Fibroblast of lung (primary cell): ENCODE results near the gene TCF12. TPM values are rescaled to one million over a fixed set of nuclear protein-coding genes. Genes with fewer than 3 reads are reported as not detected.

Source experiments
- DNase-seq, 2 donors: peaks; one replicate each; pipeline versions ENCODE4 v3.0.0 to v3.0.0-alpha.2; 2010; ENCODE audit warnings: low read depth in 2 of 2
- H2AFZ ChIP-seq: 2 replicates; pipeline ENCODE4 v1.5.1; 2012; ENCODE audit warnings: low read length, control low read depth, inconsistent platforms
- H3K27ac ChIP-seq: 2 replicates; pipeline ENCODE4 v1.5.1; 2011; ENCODE audit warnings: low read length, control low read depth; ENCODE audit not compliant: insufficient read depth
- H3K27me3 ChIP-seq: 2 replicates; pipeline ENCODE4 v1.5.1; 2011; ENCODE audit warnings: mild to moderate bottlenecking, low read length; ENCODE audit not compliant: control insufficient read depth, insufficient read depth
- H3K36me3 ChIP-seq: 2 replicates; pipeline ENCODE4 v1.5.1; 2011; ENCODE audit warnings: low read length; ENCODE audit not compliant: control insufficient read depth, insufficient read depth
- H3K4me1 ChIP-seq: 2 replicates; pipeline ENCODE4 v1.5.1; 2011; ENCODE audit warnings: low read length; ENCODE audit not compliant: control insufficient read depth, insufficient read depth; ENCODE audit errors: extremely low read depth
- H3K4me2 ChIP-seq: 2 replicates; pipeline ENCODE4 v1.5.1; 2011; ENCODE audit warnings: low read length, control low read depth; ENCODE audit not compliant: insufficient read depth; ENCODE audit errors: extremely low read depth
- H3K4me3 ChIP-seq, 4 experiments: fragments of 200-600 bp in 1 of 4; sonication (generic) in 1 of 4; replicated peaks in 1 of 4; 2 replicates each; pipeline ENCODE4 v1.5.1; 2011 to 2016; ENCODE audit warnings: low read length in 4 of 4, low read depth in 3 of 4, mild to moderate bottlenecking in 3 of 4, control low read depth in 2 of 4, inconsistent platforms in 1 of 4, mixed read lengths in 1 of 4; ENCODE audit not compliant: insufficient read depth in 1 of 4; ENCODE audit errors: control extremely low read depth in 1 of 4
- H3K79me2 ChIP-seq: 2 replicates; pipeline ENCODE4 v1.5.1; 2012; ENCODE audit warnings: mild to moderate bottlenecking, low read length, inconsistent platforms; ENCODE audit not compliant: control insufficient read depth, insufficient read depth
- H3K9ac ChIP-seq: 2 replicates; pipeline ENCODE4 v1.5.1; 2011; ENCODE audit warnings: mild to moderate bottlenecking, low read length, control low read depth; ENCODE audit not compliant: insufficient read depth
- H3K9me3 ChIP-seq: 2 replicates; pipeline ENCODE4 v1.5.1; 2012; ENCODE audit warnings: low read depth, low read length; ENCODE audit not compliant: control insufficient read depth, insufficient read depth
- H4K20me1 ChIP-seq: 2 replicates; pipeline ENCODE4 v1.5.1; 2011; ENCODE audit warnings: low read length; ENCODE audit not compliant: control insufficient read depth, insufficient read depth; ENCODE audit errors: extremely low read depth
- EZH2 ChIP-seq: IDR thresholded peaks from 2 replicates; pipeline ENCODE4 v1.5.1; 2012; ENCODE audit warnings: low read length, control low read depth, mild to moderate bottlenecking; ENCODE audit errors: missing control alignments
- polyA plus RNA-seq, 2 donors: library from polyadenylated mRNA; depleted of rRNA in 1 of 2; stranded (reverse) in 1 of 2; unstranded in 1 of 2; fragments of >200 nt; gene quantifications; 2 replicates each; pipeline ENCODE4 v1.2.1, GENCODE V29; 2011 to 2012; ENCODE audit warnings: missing spikeins in 1 of 2
- total RNA-seq: library from RNA; depleted of rRNA; stranded (reverse); fragments of >200 nt; gene quantifications from 2 replicates; pipeline ENCODE4 v1.2.1, GENCODE V29; 2014
- TF ChIP-seq, protein P1 (sequence below), 2 donors: IDR thresholded peaks in 1 of 2; conservative IDR thresholded peaks in 1 of 2; 1 replicate in 1 of 2; 2 replicates in 1 of 2; pipeline ENCODE4 v1.5.1; 2011 to 2012; ENCODE audit warnings: low read length in 2 of 2, control low read depth in 1 of 2, inconsistent platforms in 1 of 2, low read depth in 1 of 2, mild to moderate bottlenecking in 1 of 2

The TCF12 gene
- total and polyA plus RNA-seq, 2 donors (not counting 1 experiment from before 2014, with no cell fraction given) = 105 to 232 TPM

DNA sequence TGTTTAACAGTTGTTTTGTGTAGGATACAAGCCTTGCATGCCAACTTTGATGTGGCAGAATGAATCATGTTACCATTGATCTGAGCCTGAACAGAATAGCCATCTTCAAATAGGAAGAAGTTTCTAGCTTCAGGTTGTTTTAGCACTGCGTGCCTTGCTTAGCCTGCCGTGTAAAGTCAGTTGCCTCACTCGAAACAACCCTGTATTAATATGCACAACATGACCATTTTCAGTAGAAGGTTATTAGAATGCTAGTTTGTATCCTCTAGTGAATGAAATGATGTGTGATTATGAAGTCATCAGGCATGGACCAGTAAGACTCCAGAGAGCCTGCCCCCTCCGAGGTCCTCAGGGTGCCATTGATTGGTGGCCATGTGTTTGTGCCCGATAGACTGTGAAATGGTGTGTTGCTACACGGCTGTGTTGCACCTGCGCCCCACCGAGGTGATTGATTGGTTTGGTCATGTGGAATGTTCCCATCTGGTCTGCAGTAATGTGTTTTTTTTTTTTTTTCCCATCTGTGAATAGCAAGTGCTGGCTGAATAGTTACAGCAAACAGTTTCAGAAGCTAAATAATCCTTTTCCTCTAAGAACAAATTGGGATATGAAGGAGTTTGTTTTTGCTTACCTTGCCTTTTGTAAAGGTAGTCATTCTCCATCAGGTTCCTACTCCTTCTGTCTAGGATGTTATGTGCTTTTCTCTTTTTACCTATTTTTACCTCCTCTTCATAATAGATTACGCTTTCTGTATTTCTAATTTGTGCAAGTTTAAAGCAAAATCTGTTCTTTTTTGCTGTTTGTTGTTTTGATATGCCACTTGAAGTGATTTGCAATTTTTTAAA is 214.9 kb downstream of the TCF12 start:
- Histone ChIP-seq H3K27ac (no peak overlapping the region), H3K27me3 (no peaks in the 10 kb centered on the region), H3K4me1 (no peaks in the 10 kb centered on the region), H3K9ac (no peak overlapping the region), H4K20me1 (no peaks in the 10 kb centered on the region), H3K4me2 (no peak overlapping the region), H3K36me3 (no peaks in the 10 kb centered on the region), H3K79me2 (peaks cover 2% of the 10 kb centered on the region), H3K9me3 (no peaks in the 10 kb centered on the region), H3K4me3 (no peak overlapping the region), H2AFZ (no peak overlapping the region)
- TF ChIP-seq EZH2 = no peak
- TF ChIP-seq, protein P1, sequence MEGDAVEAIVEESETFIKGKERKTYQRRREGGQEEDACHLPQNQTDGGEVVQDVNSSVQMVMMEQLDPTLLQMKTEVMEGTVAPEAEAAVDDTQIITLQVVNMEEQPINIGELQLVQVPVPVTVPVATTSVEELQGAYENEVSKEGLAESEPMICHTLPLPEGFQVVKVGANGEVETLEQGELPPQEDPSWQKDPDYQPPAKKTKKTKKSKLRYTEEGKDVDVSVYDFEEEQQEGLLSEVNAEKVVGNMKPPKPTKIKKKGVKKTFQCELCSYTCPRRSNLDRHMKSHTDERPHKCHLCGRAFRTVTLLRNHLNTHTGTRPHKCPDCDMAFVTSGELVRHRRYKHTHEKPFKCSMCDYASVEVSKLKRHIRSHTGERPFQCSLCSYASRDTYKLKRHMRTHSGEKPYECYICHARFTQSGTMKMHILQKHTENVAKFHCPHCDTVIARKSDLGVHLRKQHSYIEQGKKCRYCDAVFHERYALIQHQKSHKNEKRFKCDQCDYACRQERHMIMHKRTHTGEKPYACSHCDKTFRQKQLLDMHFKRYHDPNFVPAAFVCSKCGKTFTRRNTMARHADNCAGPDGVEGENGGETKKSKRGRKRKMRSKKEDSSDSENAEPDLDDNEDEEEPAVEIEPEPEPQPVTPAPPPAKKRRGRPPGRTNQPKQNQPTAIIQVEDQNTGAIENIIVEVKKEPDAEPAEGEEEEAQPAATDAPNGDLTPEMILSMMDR (conservative IDR thresholded peaks at IDR 0.05 in 1 of 2, IDR thresholded peaks at IDR 0.05 in 1 of 2; ENCODE audit: low read depth in 1 of 2, low read length in 2 of 2) = no peak
- DNase-seq = peak in 1 of 2 donors; percentile 78

DNA sequence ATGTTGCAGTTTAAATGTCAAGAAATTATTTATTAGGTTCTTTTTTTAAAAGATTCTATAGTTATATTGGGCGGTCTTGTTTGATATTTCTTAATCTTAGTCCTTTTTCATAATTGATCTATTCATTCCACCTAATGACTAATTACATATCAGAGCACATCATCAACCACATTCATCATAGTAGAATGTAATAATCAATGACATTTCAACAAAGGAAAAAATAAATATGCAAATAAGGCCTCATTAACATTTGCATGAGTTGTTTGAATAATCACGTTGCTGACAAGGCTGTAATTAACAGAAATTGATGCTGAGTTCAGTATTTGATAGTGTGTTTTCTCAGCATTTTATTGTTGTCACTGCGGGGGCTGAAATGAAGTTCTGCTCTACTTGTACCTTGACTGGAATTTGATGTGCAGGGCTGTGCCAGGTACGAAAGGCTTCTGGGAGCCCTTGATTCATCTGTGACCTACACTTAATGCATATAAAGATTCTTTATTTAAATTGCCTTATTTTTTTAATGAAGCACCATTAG is 215.7 kb downstream of the TCF12 start:
- Histone ChIP-seq H3K27me3 (no peaks in the 10 kb centered on the region), H3K4me1 (no peaks in the 10 kb centered on the region), H3K27ac (no peak overlapping the region), H3K9me3 (no peaks in the 10 kb centered on the region), H3K36me3 (no peaks in the 10 kb centered on the region), H3K4me3 (no peak overlapping the region), H3K9ac (no peak overlapping the region), H3K4me2 (no peak overlapping the region), H4K20me1 (no peaks in the 10 kb centered on the region), H2AFZ (no peak overlapping the region), H3K79me2 (peaks cover 2% of the 10 kb centered on the region)
- no peak for DNase-seq
- TF ChIP-seq, protein P1 (conservative IDR thresholded peaks at IDR 0.05 in 1 of 2, IDR thresholded peaks at IDR 0.05 in 1 of 2; ENCODE audit: low read depth in 1 of 2, low read length in 2 of 2) = no peak
- no peak for TF ChIP-seq EZH2

DNA sequence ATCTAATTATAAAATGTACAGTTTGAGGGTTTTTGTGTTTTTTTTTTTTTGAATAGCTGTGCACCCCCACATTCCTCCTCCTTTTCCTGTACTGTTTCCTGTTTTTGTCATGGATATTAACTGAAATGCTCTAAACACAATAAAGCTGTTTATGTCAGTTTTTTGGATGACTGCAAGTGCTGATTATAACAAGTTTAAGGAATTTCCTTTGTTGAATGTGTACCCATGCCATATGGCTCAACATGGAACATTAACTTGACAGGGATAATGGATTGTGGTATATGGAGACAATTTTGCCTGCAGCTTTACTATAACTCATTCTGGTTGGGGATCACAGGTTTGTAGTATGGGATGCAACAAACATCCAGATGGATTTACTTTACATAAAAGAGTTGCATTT is 216.4 kb downstream of the TCF12 start:
- H3K4me1 ChIP-seq = no peaks in the 10 kb centered on the region
- H4K20me1 ChIP-seq = no peaks in the 10 kb centered on the region
- no peaks in the 10 kb centered on the region for H3K27me3 ChIP-seq
- H3K4me3 ChIP-seq = no peak overlapping the region
- H3K27ac ChIP-seq = no peak overlapping the region
- peak in 1 of 2 donors; percentile 44 for DNase-seq
- no peaks in the 10 kb centered on the region for H3K9me3 ChIP-seq
- peaks cover 2% of the 10 kb centered on the region for H3K79me2 ChIP-seq
- H3K4me2 ChIP-seq = no peak overlapping the region
- H3K36me3 ChIP-seq = no peaks in the 10 kb centered on the region
- H2AFZ ChIP-seq = no peak overlapping the region
- TF ChIP-seq EZH2 = no peak
- TF ChIP-seq, protein P1 (conservative IDR thresholded peaks at IDR 0.05 in 1 of 2, IDR thresholded peaks at IDR 0.05 in 1 of 2; ENCODE audit: low read depth in 1 of 2, low read length in 2 of 2) = no peak
- no peak overlapping the region for H3K9ac ChIP-seq
